HG02763 (cell line): ENCODE measurements around the gene SIAH2.

Experiments used
- ATAC-seq: cut with Tn5 transposase; IDR thresholded peaks from one replicate; pipeline ENCODE4 v1.9.1; 2021; ENCODE audit warnings: mild to moderate bottlenecking, moderate library complexity; ENCODE audit not compliant: unreplicated experiment

Gene SIAH2

GRCh38 chr3:150775001-150775599 lies 12.1 kb upstream of the SIAH2 start:
- no peak for ATAC-seq

GRCh38 chr3:150773616-150774192 lies 10.7 kb upstream of the SIAH2 start:
- no peak for ATAC-seq

GRCh38 chr3:150771600-150771999 lies 8.6 kb upstream of the SIAH2 start:
- ATAC-seq: no peak

GRCh38 chr3:150770681-150771080 lies 7.7 kb upstream of the SIAH2 start:
- ATAC-seq: no peak

- no peak for ATAC-seq
These were observed 3.8 kb upstream of the SIAH2 start for GRCh38 chr3:150766742-150767141.

- peak; percentile 26 for ATAC-seq
These were observed 3.2 kb upstream of the SIAH2 start for GRCh38 chr3:150765949-150766720.

- no peak for ATAC-seq
These were observed 2.0 kb upstream of the SIAH2 start for GRCh38 chr3:150764967-150765366.

GRCh38 chr3:150764566-150764965 lies 1.6 kb upstream of the SIAH2 start:
- no peak for ATAC-seq

GRCh38 chr3:150763841-150764483 lies 993 bp upstream of the SIAH2 start:
- ATAC-seq: no peak

GRCh38 chr3:150762662-150763121 lies 277 bp downstream of the SIAH2 start:
- peak; percentile 2 for ATAC-seq

GRCh38 chr3:150761831-150762661 lies 923 bp downstream of the SIAH2 start:
- ATAC-seq: no peak

GRCh38 chr3:150760431-150761200 lies 2.4 kb downstream of the SIAH2 start:
- peak; percentile 22 for ATAC-seq

GRCh38 chr3:150759947-150760346 lies 3.0 kb downstream of the SIAH2 start:
- ATAC-seq: no peak

GRCh38 chr3:150759319-150759718 lies 3.6 kb downstream of the SIAH2 start:
- no peak for ATAC-seq

- ATAC-seq: no peak
These were observed 5.2 kb downstream of the SIAH2 start for GRCh38 chr3:150757768-150758167.

GRCh38 chr3:150757364-150757763 lies 5.6 kb downstream of the SIAH2 start:
- no peak for ATAC-seq

- ATAC-seq: no peak
These were observed 6.4 kb downstream of the SIAH2 start for GRCh38 chr3:150756491-150757059.

GRCh38 chr3:150755902-150756301 lies 7.1 kb downstream of the SIAH2 start:
- ATAC-seq: no peak

- ATAC-seq: no peak
These were observed 8.1 kb downstream of the SIAH2 start for GRCh38 chr3:150754896-150755295.
